GM12874 (cell line): ENCODE results near the gene HELLS.

Experiments
- TF ChIP-seq, protein P1 (sequence below): IDR thresholded peaks from 2 replicates; pipeline ENCODE4 v1.5.1; 2011; ENCODE audit warnings: low read depth, mild to moderate bottlenecking, control low read depth, low read length, moderate library complexity; ENCODE audit not compliant: insufficient read depth

HELLS gene

DNA sequence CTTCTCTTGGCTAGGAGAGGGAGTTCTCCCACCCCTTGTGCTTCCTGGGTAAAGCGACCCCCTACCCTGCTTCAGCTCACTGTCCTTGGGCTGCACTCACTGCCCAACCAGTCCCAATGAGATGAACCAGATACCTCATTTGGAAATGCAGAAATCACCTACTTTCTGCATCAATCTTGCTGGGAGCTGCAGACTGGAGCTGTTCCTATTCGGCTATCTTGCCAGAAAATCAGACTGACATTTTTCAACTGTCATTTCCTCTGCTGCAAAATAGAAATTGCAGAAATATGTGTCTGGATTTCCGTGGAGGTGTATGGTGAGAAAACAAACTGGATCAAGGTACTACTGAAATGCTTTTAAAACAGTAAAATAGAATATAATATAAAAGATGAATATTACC is 95.0 kb downstream of the HELLS start:
- TF ChIP-seq, protein P1, sequence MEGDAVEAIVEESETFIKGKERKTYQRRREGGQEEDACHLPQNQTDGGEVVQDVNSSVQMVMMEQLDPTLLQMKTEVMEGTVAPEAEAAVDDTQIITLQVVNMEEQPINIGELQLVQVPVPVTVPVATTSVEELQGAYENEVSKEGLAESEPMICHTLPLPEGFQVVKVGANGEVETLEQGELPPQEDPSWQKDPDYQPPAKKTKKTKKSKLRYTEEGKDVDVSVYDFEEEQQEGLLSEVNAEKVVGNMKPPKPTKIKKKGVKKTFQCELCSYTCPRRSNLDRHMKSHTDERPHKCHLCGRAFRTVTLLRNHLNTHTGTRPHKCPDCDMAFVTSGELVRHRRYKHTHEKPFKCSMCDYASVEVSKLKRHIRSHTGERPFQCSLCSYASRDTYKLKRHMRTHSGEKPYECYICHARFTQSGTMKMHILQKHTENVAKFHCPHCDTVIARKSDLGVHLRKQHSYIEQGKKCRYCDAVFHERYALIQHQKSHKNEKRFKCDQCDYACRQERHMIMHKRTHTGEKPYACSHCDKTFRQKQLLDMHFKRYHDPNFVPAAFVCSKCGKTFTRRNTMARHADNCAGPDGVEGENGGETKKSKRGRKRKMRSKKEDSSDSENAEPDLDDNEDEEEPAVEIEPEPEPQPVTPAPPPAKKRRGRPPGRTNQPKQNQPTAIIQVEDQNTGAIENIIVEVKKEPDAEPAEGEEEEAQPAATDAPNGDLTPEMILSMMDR: no peak

DNA sequence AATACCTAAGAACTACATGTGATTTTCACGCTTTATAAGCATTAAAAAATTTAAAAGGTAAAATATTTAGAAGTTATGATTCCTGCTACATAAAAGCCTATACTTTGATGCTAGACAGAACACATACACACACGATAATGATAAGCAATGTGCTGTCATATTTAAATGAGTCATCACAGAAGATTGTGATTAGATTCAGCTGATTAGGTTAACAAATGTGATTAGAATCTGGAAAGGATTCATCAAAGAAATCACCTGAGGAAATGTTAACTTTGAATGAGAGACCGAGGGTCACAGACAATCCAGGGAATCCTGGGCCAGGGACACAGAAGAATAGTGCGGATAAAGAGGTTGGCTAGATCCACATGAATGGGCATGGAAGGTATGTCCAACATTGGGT is 95.9 kb downstream of the HELLS start:
- TF ChIP-seq, protein P1: no peak

DNA sequence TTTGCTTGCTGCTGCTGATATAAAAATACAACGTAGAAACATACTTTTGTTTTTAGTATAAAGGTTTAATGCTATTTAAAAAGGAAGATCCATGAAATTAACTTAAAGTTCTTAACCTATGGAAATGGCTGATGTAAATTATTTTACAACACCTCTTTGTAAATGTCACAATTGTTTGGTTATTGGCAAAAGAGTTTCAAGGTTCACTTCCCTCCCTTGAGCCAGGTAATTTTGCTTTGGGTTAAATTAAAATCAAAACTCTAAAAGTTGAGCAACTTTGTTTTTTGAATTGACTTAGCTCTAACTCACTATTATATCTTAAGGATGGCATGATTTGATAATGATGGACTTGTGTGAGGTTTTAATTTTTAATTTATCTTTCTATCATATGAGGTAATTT is 98.8 kb downstream of the HELLS start:
- TF ChIP-seq, protein P1: no peak

GRCh38 chr10:94645285-94645684 is 99.7 kb downstream of the HELLS start:
- TF ChIP-seq, protein P1: no peak
